NCI-H187 treated with DMSO at 0.1 percent for 48 hours (cell line): ENCODE measurements around the gene SLC49A3.
A peak's percentile ranks its signal among the peaks of the same experiment; 100 is the strongest.
"Not testable (repeated sequence)": the region's sequence is repeated elsewhere in the genome, so short reads cannot be mapped to it uniquely, and the experiment has no call there.

Source experiments
- DNase-seq: peaks from one replicate; lab custom pipeline; 2025; lab: John Stamatoyannopoulos, UW

SLC49A3 gene

GRCh38 chr4:722169-722725 lies 33.3 kb upstream of the SLC49A3 start:
- DNase-seq, result no peak

- no peak for DNase-seq
Observed at GRCh38 chr4:721261-722168, 32.6 kb upstream of the SLC49A3 start.

- DNase-seq, result no peak
Observed at GRCh38 chr4:720111-720860, 31.3 kb upstream of the SLC49A3 start.

- no peak for DNase-seq
Observed at GRCh38 chr4:718460-718859, 29.5 kb upstream of the SLC49A3 start.

- DNase-seq, result no peak
Observed at GRCh38 chr4:717601-718320, 28.8 kb upstream of the SLC49A3 start.

- no peak for DNase-seq
Observed at GRCh38 chr4:714087-714486, 25.1 kb upstream of the SLC49A3 start.

- no peak for DNase-seq
Observed at GRCh38 chr4:712916-713632, 24.1 kb upstream of the SLC49A3 start.

- no peak for DNase-seq
Observed at GRCh38 chr4:712093-712492, 23.1 kb upstream of the SLC49A3 start.

GRCh38 chr4:710916-711315 lies 22.0 kb upstream of the SLC49A3 start:
- no peak for DNase-seq

GRCh38 chr4:710116-710515 lies 21.2 kb upstream of the SLC49A3 start:
- no peak for DNase-seq

- DNase-seq, result no peak
Observed at GRCh38 chr4:709348-709747, 20.4 kb upstream of the SLC49A3 start.

GRCh38 chr4:708631-708933 lies 19.6 kb upstream of the SLC49A3 start:
- no peak for DNase-seq

GRCh38 chr4:707929-708630 lies 19.1 kb upstream of the SLC49A3 start:
- DNase-seq, result no peak

- DNase-seq, result no peak
Observed at GRCh38 chr4:706834-707598, 18.1 kb upstream of the SLC49A3 start.

- DNase-seq, result not testable (repeated sequence)
Observed at GRCh38 chr4:706083-706633, 17.2 kb upstream of the SLC49A3 start.

GRCh38 chr4:705278-706082 lies 16.5 kb upstream of the SLC49A3 start, which contains the start of gene PCGF3:
Gene PCGF3 (plus strand): TSS chr4:705832. CDS start chr4:733681, 27,849 bp downstream.
- DNase-seq, result peak; percentile 82

- no peak for DNase-seq
Observed at GRCh38 chr4:704971-705277, 16.0 kb upstream of the SLC49A3 start.

GRCh38 chr4:704198-704891 lies 15.4 kb upstream of the SLC49A3 start:
- no peak for DNase-seq
